Islet of Langerhans (tissue), 1 donor: ENCODE results near the gene TMEM30A.

Experiments used
- FAIRE-seq: peaks from one replicate; lab custom pipeline; 2011; peaks lifted over from hg19 to GRCh38; lab: Jason Lieb, UNC

Gene TMEM30A

GRCh38 chr6:75262716-75263400 is 21.7 kb downstream of the TMEM30A start:
- FAIRE-seq = no peak

GRCh38 chr6:75261299-75261698 is 23.3 kb downstream of the TMEM30A start:
- FAIRE-seq = no peak

GRCh38 chr6:75257343-75258087 is 27.1 kb downstream of the TMEM30A start:
- no peak for FAIRE-seq

GRCh38 chr6:75250552-75250951 is 34.0 kb downstream of the TMEM30A start:
- FAIRE-seq = no peak

- no peak for FAIRE-seq
Measured at GRCh38 chr6:75249837-75250236, 34.8 kb downstream of the TMEM30A start.

- FAIRE-seq = no peak
Measured at GRCh38 chr6:75246386-75246785, 38.2 kb downstream of the TMEM30A start.

GRCh38 chr6:75244063-75244584 is 40.5 kb downstream of the TMEM30A start:
- FAIRE-seq = no peak

- FAIRE-seq = peak; percentile 97
Measured at GRCh38 chr6:75243333-75244062, 41.1 kb downstream of the TMEM30A start, which contains the start of gene COX7A2. Gene COX7A2 (minus strand): TSS chr6:75243801. CDS start chr6:75243734, 67 bp downstream.

- FAIRE-seq = no peak
Measured at GRCh38 chr6:75236630-75237029, 48.0 kb downstream of the TMEM30A start.

GRCh38 chr6:75235271-75235670 is 49.3 kb downstream of the TMEM30A start:
- FAIRE-seq = no peak

GRCh38 chr6:75234126-75234865 is 50.3 kb downstream of the TMEM30A start:
- FAIRE-seq = no peak

- no peak for FAIRE-seq
Measured at GRCh38 chr6:75233092-75233615, 51.4 kb downstream of the TMEM30A start.

- FAIRE-seq = no peak
Measured at GRCh38 chr6:75230484-75231325, 53.9 kb downstream of the TMEM30A start.

- no peak for FAIRE-seq
Measured at GRCh38 chr6:75224303-75224926, 60.2 kb downstream of the TMEM30A start.

- FAIRE-seq = no peak
Measured at GRCh38 chr6:75223428-75223827, 61.2 kb downstream of the TMEM30A start.

- no peak for FAIRE-seq
Measured at GRCh38 chr6:75222261-75222660, 62.3 kb downstream of the TMEM30A start.

- FAIRE-seq = no peak
Measured at GRCh38 chr6:75221116-75221515, 63.5 kb downstream of the TMEM30A start.

- FAIRE-seq = peak; percentile 30
Measured at GRCh38 chr6:75220357-75220756, 64.2 kb downstream of the TMEM30A start.

GRCh38 chr6:75219263-75219662 is 65.3 kb downstream of the TMEM30A start:
- FAIRE-seq = no peak

- peak; percentile 69 for FAIRE-seq
Measured at GRCh38 chr6:75217193-75217592, 67.4 kb downstream of the TMEM30A start.
